Astrocyte (in vitro differentiated cells and primary cell): ENCODE data around the gene ENPP6.

Experiments used
- EZH2 ChIP-seq: IDR thresholded peaks from 2 replicates; pipeline ENCODE4 v1.6.1; 2012; ENCODE audit warnings: mild to moderate bottlenecking, low read length, inconsistent platforms; ENCODE audit not compliant: insufficient read depth
- TF ChIP-seq, protein P1 (sequence below): IDR thresholded peaks from 2 replicates; pipeline ENCODE4 v1.5.1; 2011; ENCODE audit warnings: low read depth, mild to moderate bottlenecking, inconsistent platforms, low read length, moderate library complexity; ENCODE audit not compliant: insufficient read depth

DNA sequence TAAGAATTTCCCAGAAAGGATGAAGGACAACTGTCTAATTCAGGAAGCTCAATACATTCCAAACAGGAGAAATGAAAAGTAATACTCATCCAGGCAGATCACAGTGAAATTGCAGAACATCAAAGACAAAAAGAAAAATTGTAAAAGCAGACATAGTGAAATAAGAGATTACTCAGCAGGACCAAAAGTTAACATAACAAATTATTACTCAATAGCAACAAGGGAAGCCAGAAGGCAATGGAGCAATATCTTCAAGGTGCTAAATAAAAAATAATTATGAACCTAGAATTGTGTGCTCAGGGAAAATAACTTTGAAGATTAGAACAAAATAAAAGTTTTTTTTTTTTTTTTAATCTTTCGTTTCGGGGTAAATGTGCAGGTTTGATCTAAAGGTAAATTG, 30.5 kb upstream of the ENPP6 start:
- TF ChIP-seq, protein P1, sequence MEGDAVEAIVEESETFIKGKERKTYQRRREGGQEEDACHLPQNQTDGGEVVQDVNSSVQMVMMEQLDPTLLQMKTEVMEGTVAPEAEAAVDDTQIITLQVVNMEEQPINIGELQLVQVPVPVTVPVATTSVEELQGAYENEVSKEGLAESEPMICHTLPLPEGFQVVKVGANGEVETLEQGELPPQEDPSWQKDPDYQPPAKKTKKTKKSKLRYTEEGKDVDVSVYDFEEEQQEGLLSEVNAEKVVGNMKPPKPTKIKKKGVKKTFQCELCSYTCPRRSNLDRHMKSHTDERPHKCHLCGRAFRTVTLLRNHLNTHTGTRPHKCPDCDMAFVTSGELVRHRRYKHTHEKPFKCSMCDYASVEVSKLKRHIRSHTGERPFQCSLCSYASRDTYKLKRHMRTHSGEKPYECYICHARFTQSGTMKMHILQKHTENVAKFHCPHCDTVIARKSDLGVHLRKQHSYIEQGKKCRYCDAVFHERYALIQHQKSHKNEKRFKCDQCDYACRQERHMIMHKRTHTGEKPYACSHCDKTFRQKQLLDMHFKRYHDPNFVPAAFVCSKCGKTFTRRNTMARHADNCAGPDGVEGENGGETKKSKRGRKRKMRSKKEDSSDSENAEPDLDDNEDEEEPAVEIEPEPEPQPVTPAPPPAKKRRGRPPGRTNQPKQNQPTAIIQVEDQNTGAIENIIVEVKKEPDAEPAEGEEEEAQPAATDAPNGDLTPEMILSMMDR, result no peak
- TF ChIP-seq EZH2, result no peak
